ENCODE measurements around the gene SMIM10. TPM values are rescaled to one million over a fixed set of nuclear protein-coding genes. Genes with fewer than 3 reads are reported as not detected.

Gene SMIM10
- total RNA-seq, 1 donor from 2014 or later, result 2.2 TPM

- peaks cover 6% of the 10 kb centered on the region for H3K9me3 Mint-ChIP-seq (ENCODE audit: low read depth)
- H3K36me3 Mint-ChIP-seq (ENCODE audit: insufficient read depth), result no peaks in the 10 kb centered on the region
- no peaks in the 10 kb centered on the region for H3K27me3 Mint-ChIP-seq
- DNase-seq (ENCODE audit: low spot score, unreplicated experiment), result no peak
- no peak overlapping the region for H3K4me3 Mint-ChIP-seq (ENCODE audit: low read depth)
- TF ChIP-seq CTCF (IDR thresholded peaks at IDR 0.05; ENCODE audit: unreplicated experiment), result no peak
- H3K27ac Mint-ChIP-seq, result no peak overlapping the region
- H3K4me1 Mint-ChIP-seq (ENCODE audit: low read depth), result no peaks in the 10 kb centered on the region
These were observed 27.8 kb upstream of the SMIM10 start for GRCh38 chrX:134963041-134963440.

GRCh38 chrX:134969726-134970125, 21.1 kb upstream of the SMIM10 start:
- Mint-ChIP-seq H3K4me3 (ENCODE audit: low read depth) (no peak overlapping the region), H3K27me3 (no peaks in the 10 kb centered on the region), H3K9me3 (ENCODE audit: low read depth) (peaks cover 26% of the 10 kb centered on the region), H3K27ac (no peak overlapping the region), H3K36me3 (ENCODE audit: insufficient read depth) (no peaks in the 10 kb centered on the region), H3K4me1 (ENCODE audit: low read depth) (no peaks in the 10 kb centered on the region)
- no peak for TF ChIP-seq CTCF (IDR thresholded peaks at IDR 0.05; ENCODE audit: unreplicated experiment)
- DNase-seq (ENCODE audit: low spot score, unreplicated experiment), result no peak

- DNase-seq (ENCODE audit: low spot score, unreplicated experiment), result no peak
- Mint-ChIP-seq H3K4me1 (ENCODE audit: low read depth) (no peaks in the 10 kb centered on the region), H3K36me3 (ENCODE audit: insufficient read depth) (no peaks in the 10 kb centered on the region), H3K4me3 (ENCODE audit: low read depth) (no peak overlapping the region), H3K27me3 (no peaks in the 10 kb centered on the region), H3K27ac (no peak overlapping the region), H3K9me3 (ENCODE audit: low read depth) (peaks cover 30% of the 10 kb centered on the region)
- TF ChIP-seq CTCF (IDR thresholded peaks at IDR 0.05; ENCODE audit: unreplicated experiment), result no peak
These were observed 18.9 kb upstream of the SMIM10 start for GRCh38 chrX:134971926-134972325.

- Mint-ChIP-seq H3K4me3 (ENCODE audit: low read depth) (no peak overlapping the region), H3K36me3 (ENCODE audit: insufficient read depth) (no peaks in the 10 kb centered on the region), H3K4me1 (ENCODE audit: low read depth) (no peaks in the 10 kb centered on the region), H3K9me3 (ENCODE audit: low read depth) (peaks cover 21% of the 10 kb centered on the region), H3K27ac (no peak overlapping the region), H3K27me3 (no peaks in the 10 kb centered on the region)
- DNase-seq (ENCODE audit: low spot score, unreplicated experiment), result no peak
- TF ChIP-seq CTCF (IDR thresholded peaks at IDR 0.05; ENCODE audit: unreplicated experiment), result no peak
These were observed 15.3 kb upstream of the SMIM10 start for GRCh38 chrX:134975516-134975915.

GRCh38 chrX:134981910-134982309, 8.9 kb upstream of the SMIM10 start:
- Mint-ChIP-seq H3K9me3 (ENCODE audit: low read depth) (peaks cover 7% of the 10 kb centered on the region), H3K27me3 (no peaks in the 10 kb centered on the region), H3K4me3 (ENCODE audit: low read depth) (no peak overlapping the region), H3K27ac (no peak overlapping the region), H3K36me3 (ENCODE audit: insufficient read depth) (peaks cover 2% of the 10 kb centered on the region), H3K4me1 (ENCODE audit: low read depth) (no peaks in the 10 kb centered on the region)
- TF ChIP-seq CTCF (IDR thresholded peaks at IDR 0.05; ENCODE audit: unreplicated experiment), result no peak
- DNase-seq (ENCODE audit: low spot score, unreplicated experiment), result no peak

All from progenitor cell of endocrine pancreas (in vitro differentiated cells).